CD14-positive monocyte (primary cell): ENCODE measurements around the gene ROBO2. TPM values are rescaled to one million over a fixed set of nuclear protein-coding genes. Genes with fewer than 3 reads are reported as not detected.

Experiments used
- DNase-seq, 3 donors: peaks; one replicate each; pipeline ENCODE4 v3.0.0-alpha.2; 2011 to 2022
- H2AFZ ChIP-seq: 2 replicates; pipeline ENCODE4 v1.6.0; 2012; ENCODE audit warnings: mild to moderate bottlenecking, low read depth, low read length, inconsistent platforms; ENCODE audit not compliant: insufficient read depth, poor library complexity, severe bottlenecking
- H3K27ac ChIP-seq, 2 donors: 1 replicate in 1 of 2; 2 replicates in 1 of 2; pipeline ENCODE4 v1.5.1; 2012 to 2013; ENCODE audit warnings: low read length in 2 of 2, control low read depth in 1 of 2, inconsistent platforms in 1 of 2, low read depth in 1 of 2, mild to moderate bottlenecking in 1 of 2
- H3K27me3 ChIP-seq, 2 donors: one replicate each; pipeline versions ENCODE4 v1.6.0 to v1.6.1; 2011 to 2013; ENCODE audit warnings: low read length in 2 of 2; ENCODE audit not compliant: control insufficient read depth in 2 of 2, insufficient read depth in 2 of 2
- H3K36me3 ChIP-seq, 2 donors: replicated peaks in 1 of 2; 1 replicate in 1 of 2; 2 replicates in 1 of 2; pipeline versions ENCODE4 v1.5.1 to v1.6.1; 2012 to 2013; ENCODE audit warnings: low read length in 2 of 2, control low read depth in 1 of 2, inconsistent platforms in 1 of 2, mild to moderate bottlenecking in 1 of 2; ENCODE audit not compliant: insufficient read depth in 2 of 2, control insufficient read depth in 1 of 2
- H3K4me1 ChIP-seq, 2 donors: 1 replicate in 1 of 2; 2 replicates in 1 of 2; pipeline versions ENCODE4 v1.5.1 to v1.6.1; 2012 to 2013; ENCODE audit warnings: low read length in 2 of 2, control low read depth in 1 of 2, inconsistent platforms in 1 of 2, mild to moderate bottlenecking in 1 of 2, moderate library complexity in 1 of 2; ENCODE audit not compliant: insufficient read depth in 2 of 2, control insufficient read depth in 1 of 2
- H3K4me2 ChIP-seq: replicated peaks from 2 replicates; pipeline ENCODE3; 2012; ENCODE audit warnings: low read length, moderate library complexity, mild to moderate bottlenecking; ENCODE audit not compliant: poor library complexity, severe bottlenecking; ENCODE audit errors: extremely low read depth
- H3K4me3 ChIP-seq, 3 experiments: fragments of 200-600 bp in 1 of 3; sonication (generic) in 1 of 3; replicated peaks in 1 of 3; 1 replicate in 2 of 3; 2 replicates in 1 of 3; pipeline ENCODE4 v1.5.1; 2011 to 2013; ENCODE audit warnings: low read length in 3 of 3, mild to moderate bottlenecking in 3 of 3, control low read depth in 2 of 3, low read depth in 2 of 3, inconsistent platforms in 1 of 3, moderate library complexity in 1 of 3
- H3K79me2 ChIP-seq: 2 replicates; pipeline ENCODE4 v1.6.0; 2012; ENCODE audit warnings: mild to moderate bottlenecking, control low read depth, inconsistent platforms, low read length, moderate library complexity; ENCODE audit not compliant: insufficient read depth
- H3K9ac ChIP-seq: 2 replicates; pipeline ENCODE4 v1.6.0; 2017; ENCODE audit warnings: low read length, mild to moderate bottlenecking; ENCODE audit not compliant: insufficient read depth, poor library complexity, severe bottlenecking
- H3K9me3 ChIP-seq, 2 donors: replicated peaks in 1 of 2; 1 replicate in 1 of 2; 2 replicates in 1 of 2; pipeline versions ENCODE4 v1.5.1 to v1.6.1; 2012 to 2013; ENCODE audit warnings: low read length in 2 of 2, control low read depth in 1 of 2; ENCODE audit not compliant: control insufficient read depth in 1 of 2, insufficient read depth in 1 of 2
- H4K20me1 ChIP-seq: 2 replicates; pipeline ENCODE4 v1.6.0; 2012; ENCODE audit warnings: mild to moderate bottlenecking, low read length, control low read depth, moderate library complexity; ENCODE audit not compliant: insufficient read depth
- H3K27ac Mint-ChIP-seq, 7 donors: one replicate each; pipeline ENCODE4 v1.8.0; 2020; ENCODE audit warnings: mild to moderate bottlenecking in 7 of 7, mixed read lengths in 7 of 7, moderate library complexity in 6 of 7, inconsistent platforms in 2 of 7
- H3K27me3 Mint-ChIP-seq, 3 donors: one replicate each; pipeline ENCODE4 v1.8.0; 2021 to 2022; ENCODE audit warnings: low read depth in 3 of 3, mild to moderate bottlenecking in 3 of 3, mixed read lengths in 3 of 3, moderate library complexity in 3 of 3, inconsistent platforms in 1 of 3
- H3K36me3 Mint-ChIP-seq, 2 donors: one replicate each; pipeline ENCODE4 v1.8.0; 2020; ENCODE audit warnings: mixed read lengths in 2 of 2, inconsistent platforms in 1 of 2, mild to moderate bottlenecking in 1 of 2
- H3K4me1 Mint-ChIP-seq: one replicate; pipeline ENCODE4 v1.8.0; 2020; ENCODE audit warnings: mild to moderate bottlenecking, mixed read lengths
- H3K4me3 Mint-ChIP-seq, 2 donors: one replicate each; pipeline ENCODE4 v1.8.0; 2020; ENCODE audit warnings: mild to moderate bottlenecking in 2 of 2, mixed read lengths in 2 of 2, moderate library complexity in 1 of 2
- H3K9me3 Mint-ChIP-seq, 7 donors: one replicate each; pipeline ENCODE4 v1.8.0; 2020 to 2022; ENCODE audit warnings: mixed read lengths in 7 of 7, mild to moderate bottlenecking in 6 of 7, moderate library complexity in 6 of 7, inconsistent platforms in 2 of 7
- WGBS: methylation state at CpG from one replicate; pipeline ENCODE4 v1.1.5; 2013; ENCODE audit warnings: missing lambda C conversion rate; ENCODE audit not compliant: insufficient coverage; 5-methylcytosine and 5-hydroxymethylcytosine counted together
- intact Hi-C, 2 donors: fragments of 100-400 bp; cut with micrococcal nuclease; formaldehyde crosslinking; loops; one replicate each; pipeline versions ENCODE4 v1.15.0 to v1.15.1; 2023
- polyA plus RNA-seq, 3 donors: library from polyadenylated mRNA; depleted of rRNA in 1 of 3; unstranded in 2 of 3; stranded (reverse) in 1 of 3; fragments of 300-500 nt in 2 of 3; fragments of >200 nt in 1 of 3; fragmentation: Illumina TruSeq in 2 of 3; gene quantifications; 1 replicate in 2 of 3; 2 replicates in 1 of 3; pipeline ENCODE4 v1.2.3, GENCODE V29; 2012 to 2021
- TF ChIP-seq, protein P1 (sequence below): fragments of 200-600 bp; IDR thresholded peaks from one replicate; pipeline ENCODE4 v1.8.0; 2022; ENCODE audit warnings: antibody characterized with exemption, mild to moderate bottlenecking

The ROBO2 gene
- polyA plus RNA-seq, 3 donors, result not detected

DNA sequence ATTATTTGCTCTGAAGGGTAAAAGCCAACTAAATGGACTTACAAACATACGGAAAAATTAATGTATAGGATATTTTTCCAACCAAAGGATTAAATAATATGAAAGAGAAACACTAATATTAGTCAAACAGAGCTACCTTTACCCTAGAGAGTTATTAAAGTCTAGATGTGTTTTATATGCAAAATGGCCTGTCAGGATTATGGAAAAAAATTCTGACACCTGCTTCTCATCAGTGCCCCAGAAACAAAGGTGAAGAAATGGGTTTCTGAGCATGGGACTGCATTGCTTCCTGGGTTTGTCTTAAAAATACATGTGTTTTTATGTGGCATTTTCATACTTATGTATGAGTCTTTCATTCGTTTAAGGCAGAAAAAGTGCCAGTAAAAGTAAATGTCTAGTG, 148.3 kb downstream of the ROBO2 start:
- H3K27ac ChIP-seq, result no peak overlapping the region
- no peaks in the 10 kb centered on the region for H3K79me2 ChIP-seq
- Mint-ChIP-seq H3K4me3 (no peak overlapping the region), H3K27me3 (no peaks in the 10 kb centered on the region), H3K4me1 (peaks cover 5% of the 10 kb centered on the region), H3K27ac (no peak overlapping the region), H3K9me3 (peaks cover 0 to 2% (median 0%) of the 10 kb centered on the region in 7 donors), H3K36me3 (no peaks in the 10 kb centered on the region)
- no peaks in the 10 kb centered on the region for H3K4me1 ChIP-seq
- no peak overlapping the region for H3K9ac ChIP-seq
- H3K27me3 ChIP-seq, result no peaks in the 10 kb centered on the region
- H3K4me2 ChIP-seq, result no peak overlapping the region
- no peaks in the 10 kb centered on the region for H4K20me1 ChIP-seq
- TF ChIP-seq, protein P1, sequence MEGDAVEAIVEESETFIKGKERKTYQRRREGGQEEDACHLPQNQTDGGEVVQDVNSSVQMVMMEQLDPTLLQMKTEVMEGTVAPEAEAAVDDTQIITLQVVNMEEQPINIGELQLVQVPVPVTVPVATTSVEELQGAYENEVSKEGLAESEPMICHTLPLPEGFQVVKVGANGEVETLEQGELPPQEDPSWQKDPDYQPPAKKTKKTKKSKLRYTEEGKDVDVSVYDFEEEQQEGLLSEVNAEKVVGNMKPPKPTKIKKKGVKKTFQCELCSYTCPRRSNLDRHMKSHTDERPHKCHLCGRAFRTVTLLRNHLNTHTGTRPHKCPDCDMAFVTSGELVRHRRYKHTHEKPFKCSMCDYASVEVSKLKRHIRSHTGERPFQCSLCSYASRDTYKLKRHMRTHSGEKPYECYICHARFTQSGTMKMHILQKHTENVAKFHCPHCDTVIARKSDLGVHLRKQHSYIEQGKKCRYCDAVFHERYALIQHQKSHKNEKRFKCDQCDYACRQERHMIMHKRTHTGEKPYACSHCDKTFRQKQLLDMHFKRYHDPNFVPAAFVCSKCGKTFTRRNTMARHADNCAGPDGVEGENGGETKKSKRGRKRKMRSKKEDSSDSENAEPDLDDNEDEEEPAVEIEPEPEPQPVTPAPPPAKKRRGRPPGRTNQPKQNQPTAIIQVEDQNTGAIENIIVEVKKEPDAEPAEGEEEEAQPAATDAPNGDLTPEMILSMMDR, result no peak
- intact Hi-C loops, result no loop called here
- no CpG with 5 or more reads among the region's 2 CpGs for WGBS
- no peak overlapping the region for H2AFZ ChIP-seq
- DNase-seq, result no peak
- no peaks in the 10 kb centered on the region for H3K36me3 ChIP-seq
- no peak overlapping the region for H3K4me3 ChIP-seq
- H3K9me3 ChIP-seq, result no peaks in the 10 kb centered on the region

DNA sequence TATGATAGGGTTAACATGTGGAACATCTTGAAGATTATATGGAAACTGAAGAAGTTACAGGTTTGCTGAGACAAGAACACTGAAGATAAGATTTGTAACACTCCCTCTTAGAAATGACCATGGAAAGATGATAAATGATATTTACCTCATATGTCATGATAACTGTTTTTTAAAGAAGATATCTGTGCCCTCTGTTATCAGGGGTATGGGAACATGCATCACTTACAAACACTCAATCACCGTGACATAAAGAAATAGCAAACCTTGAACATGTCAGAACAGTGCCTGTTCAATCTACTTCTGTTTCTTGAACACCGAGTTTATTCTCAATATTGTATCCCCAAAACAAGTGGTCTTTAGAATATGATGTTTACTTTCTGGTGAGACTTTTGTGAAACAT, 149.4 kb downstream of the ROBO2 start:
- Mint-ChIP-seq H3K4me1 (peaks cover 5% of the 10 kb centered on the region), H3K36me3 (no peaks in the 10 kb centered on the region), H3K4me3 (no peak overlapping the region), H3K9me3 (peaks cover 0 to 2% (median 0%) of the 10 kb centered on the region in 7 donors), H3K27me3 (no peaks in the 10 kb centered on the region), H3K27ac (no peak overlapping the region)
- Histone ChIP-seq H3K27me3 (no peaks in the 10 kb centered on the region), H3K9me3 (no peaks in the 10 kb centered on the region), H3K79me2 (no peaks in the 10 kb centered on the region), H3K9ac (no peak overlapping the region), H3K36me3 (no peaks in the 10 kb centered on the region), H4K20me1 (no peaks in the 10 kb centered on the region), H3K4me3 (no peak overlapping the region), H3K27ac (no peak overlapping the region), H3K4me1 (no peaks in the 10 kb centered on the region), H2AFZ (no peak overlapping the region), H3K4me2 (no peak overlapping the region)
- TF ChIP-seq, protein P1, result no peak
- no CpG with 5 or more reads among the region's 2 CpGs for WGBS
- intact Hi-C loops, result no loop called here
- no peak for DNase-seq
